Thyroid gland (tissue), 4 donors: Measurements from ENCODE around the gene GARIN5A.

Experiments used
- CTCF ChIP-seq, 6 experiments: fragments of 200-600 bp in 3 of 6; fragments of 450-650 bp in 3 of 6; sonication (generic) in 3 of 6; IDR thresholded peaks; one replicate each; pipeline ENCODE4 v1.5.1; 2016 to 2019; ENCODE audit warnings: antibody characterized with exemption in 6 of 6, mild to moderate bottlenecking in 2 of 6, inconsistent platforms in 1 of 6, moderate library complexity in 1 of 6
- POLR2A ChIP-seq, 2 donors: fragments of 450-650 bp; IDR thresholded peaks; one replicate each; pipeline ENCODE4 v1.6.1; 2017; ENCODE audit warnings: antibody characterized with exemption in 2 of 2, mild to moderate bottlenecking in 2 of 2, moderate library complexity in 1 of 2

DNA sequence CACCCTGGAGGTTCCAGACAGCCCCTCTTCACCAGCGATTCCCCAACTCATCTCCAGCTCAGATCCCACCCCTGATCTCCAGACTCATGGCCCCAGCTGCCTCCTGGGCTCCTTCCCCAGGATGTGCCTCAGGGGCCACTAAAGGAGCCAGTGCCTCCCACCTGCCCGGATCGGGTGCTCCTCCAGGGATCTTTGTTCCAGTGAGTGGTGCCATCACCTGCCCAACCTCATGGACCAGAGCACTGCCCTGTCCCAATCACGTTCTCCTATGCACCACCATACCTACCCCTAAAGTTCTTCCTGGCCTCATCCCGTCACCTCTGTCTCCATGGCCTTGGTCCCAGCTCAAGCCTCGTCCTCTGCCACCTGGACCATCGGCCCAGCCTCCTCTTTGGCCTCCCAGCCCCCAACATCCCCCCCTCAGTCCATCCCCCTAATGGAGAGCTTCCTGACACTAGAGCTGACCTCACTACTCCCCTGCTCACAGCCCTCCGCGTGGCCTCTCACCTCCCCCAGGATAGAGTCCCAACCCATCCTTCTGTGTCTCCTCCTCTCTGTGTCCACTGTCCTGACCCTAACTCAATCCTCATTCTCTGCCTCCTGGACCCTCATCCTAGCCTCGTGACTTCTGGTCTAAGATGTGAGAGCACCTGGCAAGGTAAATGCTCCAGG, 8.8 kb upstream of the GARIN5A start:
- TF ChIP-seq CTCF (IDR thresholded peaks at IDR 0.05), result no peak
- no peak for TF ChIP-seq POLR2A (IDR thresholded peaks at IDR 0.05)
